ENCODE measurements around the gene LDLRAD2. TPM values are rescaled to one million over a fixed set of nuclear protein-coding genes. Genes with fewer than 3 reads are reported as not detected.

LDLRAD2 gene
- total RNA-seq, 1 experiment from 2014 or later, result not detected

DNA sequence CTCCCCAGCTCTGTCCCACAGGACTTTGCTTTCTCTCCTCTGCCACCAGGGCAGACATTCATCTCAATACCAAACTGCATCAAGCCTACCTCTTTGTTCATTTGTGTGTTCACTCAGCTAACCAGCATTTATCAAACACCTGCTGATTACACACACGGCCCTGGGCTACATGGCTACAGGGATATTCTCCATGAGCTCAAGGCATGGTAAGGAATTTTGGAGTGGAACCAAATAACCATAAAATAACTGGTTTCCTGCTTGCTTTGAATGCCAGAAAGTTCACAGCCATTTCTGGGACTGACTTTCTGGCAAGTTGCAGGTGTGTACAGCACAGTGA, 54.6 kb downstream of the LDLRAD2 start:
- H3K9me3 Mint-ChIP-seq (ENCODE audit: low read depth, unreplicated experiment), result no peaks in the 10 kb centered on the region

DNA sequence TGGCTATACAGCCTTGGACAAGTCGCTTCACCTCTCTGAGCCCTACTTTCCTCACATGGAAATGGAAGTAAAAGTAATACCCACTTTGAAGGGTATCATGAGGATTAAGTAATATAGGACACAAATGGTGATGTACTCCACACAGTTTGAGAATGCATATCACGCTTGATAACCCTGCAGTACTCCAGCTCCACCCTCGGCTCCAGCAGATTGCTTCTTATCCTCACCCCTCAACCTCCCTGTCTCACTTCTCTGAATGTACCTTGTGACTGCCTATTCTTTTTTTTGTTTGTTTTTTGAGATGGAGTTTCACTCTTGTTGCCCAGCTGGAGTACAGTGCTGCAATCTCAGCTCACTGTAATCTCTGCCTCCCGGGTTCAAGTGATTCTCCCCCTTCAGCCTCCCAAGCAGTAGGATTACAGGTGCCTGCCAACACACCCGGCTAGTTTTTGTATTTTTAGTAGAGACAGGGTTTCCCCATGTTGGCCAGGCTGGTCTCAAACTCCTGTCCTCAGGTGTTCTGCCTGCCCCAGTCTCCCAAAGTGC, 55.5 kb downstream of the LDLRAD2 start:
- no peak overlapping the region for H3K27ac Mint-ChIP-seq (ENCODE audit: unreplicated experiment)

More for the DNA sequence above, 54.6 kb downstream of the LDLRAD2 start:
- peaks cover 84% of the 10 kb centered on the region for H3K36me3 Mint-ChIP-seq (ENCODE audit: insufficient read depth, unreplicated experiment)
- TF ChIP-seq, protein P1, sequence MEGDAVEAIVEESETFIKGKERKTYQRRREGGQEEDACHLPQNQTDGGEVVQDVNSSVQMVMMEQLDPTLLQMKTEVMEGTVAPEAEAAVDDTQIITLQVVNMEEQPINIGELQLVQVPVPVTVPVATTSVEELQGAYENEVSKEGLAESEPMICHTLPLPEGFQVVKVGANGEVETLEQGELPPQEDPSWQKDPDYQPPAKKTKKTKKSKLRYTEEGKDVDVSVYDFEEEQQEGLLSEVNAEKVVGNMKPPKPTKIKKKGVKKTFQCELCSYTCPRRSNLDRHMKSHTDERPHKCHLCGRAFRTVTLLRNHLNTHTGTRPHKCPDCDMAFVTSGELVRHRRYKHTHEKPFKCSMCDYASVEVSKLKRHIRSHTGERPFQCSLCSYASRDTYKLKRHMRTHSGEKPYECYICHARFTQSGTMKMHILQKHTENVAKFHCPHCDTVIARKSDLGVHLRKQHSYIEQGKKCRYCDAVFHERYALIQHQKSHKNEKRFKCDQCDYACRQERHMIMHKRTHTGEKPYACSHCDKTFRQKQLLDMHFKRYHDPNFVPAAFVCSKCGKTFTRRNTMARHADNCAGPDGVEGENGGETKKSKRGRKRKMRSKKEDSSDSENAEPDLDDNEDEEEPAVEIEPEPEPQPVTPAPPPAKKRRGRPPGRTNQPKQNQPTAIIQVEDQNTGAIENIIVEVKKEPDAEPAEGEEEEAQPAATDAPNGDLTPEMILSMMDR (IDR thresholded peaks at IDR 0.05; ENCODE audit: unreplicated experiment), result no peak
- CTCF ChIA-PET, result no interaction called here
- no TSS peak for BruUV-seq (replicated peaks)
- peaks cover 26% of the 10 kb centered on the region for H3K4me1 Mint-ChIP-seq (ENCODE audit: low read depth, unreplicated experiment)
- DNase-seq, result no peak
- H3K4me3 Mint-ChIP-seq (ENCODE audit: low read depth, unreplicated experiment), result no peak overlapping the region
- H3K27ac Mint-ChIP-seq (ENCODE audit: unreplicated experiment), result no peak overlapping the region
- intact Hi-C loops (cut with micrococcal nuclease; ENCODE audit: unreplicated experiment), result no loop called here
- no peaks in the 10 kb centered on the region for H3K27me3 Mint-ChIP-seq (ENCODE audit: unreplicated experiment)

DNA sequence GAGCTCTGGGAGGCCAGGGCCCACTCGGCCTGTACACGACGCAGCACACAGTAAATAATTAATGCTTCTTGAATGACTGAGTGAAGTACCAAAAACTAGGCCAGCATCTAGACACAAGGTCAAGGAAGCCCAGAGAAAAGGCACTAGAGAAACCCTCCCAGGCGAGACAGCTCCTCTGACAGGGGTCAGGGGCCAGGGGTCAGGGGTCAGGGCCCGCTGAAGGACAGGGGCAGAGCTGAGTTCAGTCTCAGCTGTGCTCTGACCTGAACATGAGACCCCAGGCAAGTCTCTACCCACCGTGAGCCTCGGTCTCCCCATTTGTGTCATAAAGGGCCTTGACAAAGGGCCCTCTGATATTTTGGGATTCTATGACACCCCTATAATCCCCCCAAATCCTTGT, 56.4 kb downstream of the LDLRAD2 start:
- BruUV-seq (replicated peaks), result no TSS peak
- no peaks in the 10 kb centered on the region for H3K9me3 Mint-ChIP-seq (ENCODE audit: low read depth, unreplicated experiment)
- DNase-seq, result no peak
- no peak overlapping the region for H3K4me3 Mint-ChIP-seq (ENCODE audit: low read depth, unreplicated experiment)
- H3K36me3 Mint-ChIP-seq (ENCODE audit: insufficient read depth, unreplicated experiment), result peaks cover 82% of the 10 kb centered on the region
- CTCF ChIA-PET, result no interaction called here
- intact Hi-C loops (cut with micrococcal nuclease; ENCODE audit: unreplicated experiment), result no loop called here
- H3K27me3 Mint-ChIP-seq (ENCODE audit: unreplicated experiment), result no peaks in the 10 kb centered on the region
- TF ChIP-seq, protein P1 (IDR thresholded peaks at IDR 0.05; ENCODE audit: unreplicated experiment), result no peak
- H3K27ac Mint-ChIP-seq (ENCODE audit: unreplicated experiment), result no peak overlapping the region
- peaks cover 41% of the 10 kb centered on the region for H3K4me1 Mint-ChIP-seq (ENCODE audit: low read depth, unreplicated experiment)

More for the DNA sequence above, 55.5 kb downstream of the LDLRAD2 start:
- TF ChIP-seq, protein P1 (IDR thresholded peaks at IDR 0.05; ENCODE audit: unreplicated experiment), result no peak
- BruUV-seq (replicated peaks), result no TSS peak
- no peaks in the 10 kb centered on the region for H3K27me3 Mint-ChIP-seq (ENCODE audit: unreplicated experiment)
- H3K4me3 Mint-ChIP-seq (ENCODE audit: low read depth, unreplicated experiment), result no peak overlapping the region
- H3K4me1 Mint-ChIP-seq (ENCODE audit: low read depth, unreplicated experiment), result peaks cover 34% of the 10 kb centered on the region
- CTCF ChIA-PET, result no interaction called here
- no peak for DNase-seq
- H3K36me3 Mint-ChIP-seq (ENCODE audit: insufficient read depth, unreplicated experiment), result peaks cover 84% of the 10 kb centered on the region
- no peaks in the 10 kb centered on the region for H3K9me3 Mint-ChIP-seq (ENCODE audit: low read depth, unreplicated experiment)
- intact Hi-C loops (cut with micrococcal nuclease; ENCODE audit: unreplicated experiment), result no loop called here

DNA sequence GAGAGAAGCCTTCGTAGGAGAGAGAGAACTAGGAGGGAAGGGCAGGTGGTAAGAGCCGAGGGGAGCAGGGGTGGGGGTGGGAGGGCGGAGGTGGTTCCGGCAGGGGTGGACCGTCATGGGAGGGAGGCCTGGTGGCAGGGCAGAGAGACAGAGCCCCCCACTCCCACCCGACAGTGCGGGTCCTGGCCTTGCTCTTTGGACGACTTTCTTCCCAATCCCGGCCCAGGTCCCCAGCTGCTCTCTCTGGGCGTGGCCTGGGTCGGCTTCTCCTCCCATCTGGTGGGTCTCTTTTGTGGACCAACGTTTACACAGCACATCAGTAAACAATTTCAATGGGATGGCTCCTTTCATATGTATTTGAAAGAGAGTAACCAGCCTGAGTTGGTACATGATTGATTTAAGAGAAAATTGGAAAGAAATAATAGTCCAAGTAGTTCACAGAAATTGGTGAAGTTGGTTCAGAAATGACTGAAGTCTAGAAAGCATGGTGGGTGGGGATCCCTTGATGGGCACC, 56.9 kb downstream of the LDLRAD2 start:
- Mint-ChIP-seq H3K36me3 (ENCODE audit: insufficient read depth, unreplicated experiment) (peaks cover 86% of the 10 kb centered on the region), H3K27ac (ENCODE audit: unreplicated experiment) (peak overlapping the region; percentile 78), H3K27me3 (ENCODE audit: unreplicated experiment) (no peaks in the 10 kb centered on the region), H3K4me3 (ENCODE audit: low read depth, unreplicated experiment) (no peak overlapping the region), H3K9me3 (ENCODE audit: low read depth, unreplicated experiment) (no peaks in the 10 kb centered on the region), H3K4me1 (ENCODE audit: low read depth, unreplicated experiment) (peaks cover 42% of the 10 kb centered on the region)
- intact Hi-C loops (cut with micrococcal nuclease; ENCODE audit: unreplicated experiment), result no loop called here
- TF ChIP-seq, protein P1 (IDR thresholded peaks at IDR 0.05; ENCODE audit: unreplicated experiment), result no peak
- no peak for DNase-seq
- CTCF ChIA-PET, result no interaction called here
- BruUV-seq (replicated peaks), result no TSS peak

All from Calu3 (cell line).